OCI-LY1 (cell line): ENCODE data around the gene LPAR4.
"Not testable (repeated sequence)": the region's sequence is repeated elsewhere in the genome, so short reads cannot be mapped to it uniquely, and the experiment has no call there.

Source experiments
- H2AFZ ChIP-seq: fragments of 200-600 bp; sonication (generic), shearing (Covaris generic); 2 replicates; pipeline ENCODE4 v1.6.0; 2014; ENCODE audit warnings: antibody characterized with exemption, mild to moderate bottlenecking, low read length
- H3F3A ChIP-seq: fragments of 200-600 bp; sonication (generic), shearing (Covaris generic); 2 replicates; pipeline ENCODE4 v1.6.0; 2014; ENCODE audit warnings: mild to moderate bottlenecking, antibody characterized with exemption, low read length, moderate library complexity; ENCODE audit not compliant: insufficient read depth
- H3K27ac ChIP-seq: fragments of 200-600 bp; sonication (generic); 2 replicates; pipeline ENCODE4 v1.5.1; 2014; ENCODE audit warnings: low read length, mixed run types, mild to moderate bottlenecking, low read depth; ENCODE audit not compliant: poor library complexity, severe bottlenecking
- H3K27me3 ChIP-seq: fragments of 200-600 bp; sonication (generic); 2 replicates; pipeline ENCODE4 v1.6.0; 2014; ENCODE audit warnings: antibody characterized with exemption, mild to moderate bottlenecking, low read length, moderate library complexity; ENCODE audit not compliant: insufficient read depth
- H3K36me3 ChIP-seq: fragments of 200-600 bp; sonication (generic); 2 replicates; pipeline ENCODE4 v1.6.1; 2014; ENCODE audit warnings: mild to moderate bottlenecking, antibody characterized with exemption, low read length, moderate library complexity, mixed read lengths; ENCODE audit not compliant: insufficient read depth
- H3K4me1 ChIP-seq: fragments of 200-600 bp; sonication (generic); 2 replicates; pipeline ENCODE4 v1.5.1; 2014; ENCODE audit warnings: mild to moderate bottlenecking, low read length, moderate library complexity; ENCODE audit not compliant: insufficient read depth, severe bottlenecking
- H3K4me2 ChIP-seq: fragments of 200-600 bp; sonication (generic), shearing (Covaris generic); 2 replicates; pipeline ENCODE4 v1.6.1; 2014; ENCODE audit warnings: low read length
- H3K4me3 ChIP-seq: fragments of 200-600 bp; sonication (generic); 2 replicates; pipeline ENCODE4 v1.5.1; 2014; ENCODE audit warnings: low read length, low read depth, mild to moderate bottlenecking, mixed read lengths; ENCODE audit not compliant: poor library complexity, severe bottlenecking
- H3K79me2 ChIP-seq: fragments of 200-600 bp; shearing (Covaris generic); 2 replicates; pipeline ENCODE4 v1.6.1; 2016; ENCODE audit warnings: mixed run types, low read length, mixed read lengths; ENCODE audit not compliant: insufficient read depth
- H3K9ac ChIP-seq: fragments of 200-600 bp; sonication (generic), shearing (Covaris generic); 2 replicates; pipeline ENCODE4 v1.6.1; 2014; ENCODE audit warnings: mild to moderate bottlenecking, low read length, mixed read lengths
- H3K9me2 ChIP-seq: fragments of 200-600 bp; sonication (generic), shearing (Covaris generic); 2 replicates; pipeline ENCODE4 v1.6.1; 2014; ENCODE audit warnings: low read depth, mild to moderate bottlenecking, low read length, mixed read lengths
- H3K9me3 ChIP-seq: fragments of 200-600 bp; shearing (Covaris generic); 2 replicates; pipeline ENCODE4 v1.6.1; 2014; ENCODE audit warnings: low read length, mixed read lengths
- H4K20me1 ChIP-seq: fragments of 200-600 bp; sonication (generic), shearing (Covaris generic); 2 replicates; pipeline ENCODE4 v1.6.0; 2016; ENCODE audit warnings: mild to moderate bottlenecking, low read length; ENCODE audit not compliant: insufficient read depth
- CTCF ChIP-seq: fragments of 200-600 bp; sonication (generic), shearing (Covaris generic); IDR thresholded peaks from 2 replicates; pipeline ENCODE4 v1.5.1; 2017; ENCODE audit warnings: mild to moderate bottlenecking, antibody characterized with exemption, low read length, moderate library complexity, mixed read lengths
- EZH2 ChIP-seq: fragments of 200-600 bp; sonication (generic), shearing (Covaris generic); IDR thresholded peaks from 2 replicates; pipeline ENCODE4 v1.8.0; 2017; ENCODE audit warnings: borderline replicate concordance, mixed run types, mild to moderate bottlenecking, antibody characterized with exemption, low read length, moderate library complexity, mixed read lengths

The LPAR4 gene

GRCh38 chrX:78800114-78800513 is 52.6 kb downstream of the LPAR4 start:
- TF ChIP-seq EZH2 = no peak
- no peak for TF ChIP-seq CTCF
- no peak overlapping the region for H3K27ac ChIP-seq
- no peak overlapping the region for H3K4me2 ChIP-seq
- no peaks in the 10 kb centered on the region for H3K27me3 ChIP-seq
- H3K9me3 ChIP-seq = no peaks in the 10 kb centered on the region
- H4K20me1 ChIP-seq = no peaks in the 10 kb centered on the region
- no peaks in the 10 kb centered on the region for H3K79me2 ChIP-seq
- H3K4me3 ChIP-seq = no peak overlapping the region
- no peak overlapping the region for H2AFZ ChIP-seq
- no peak overlapping the region for H3K9ac ChIP-seq
- no peaks in the 10 kb centered on the region for H3K9me2 ChIP-seq
- H3F3A ChIP-seq = no peaks in the 10 kb centered on the region
- H3K36me3 ChIP-seq = no peaks in the 10 kb centered on the region
- no peaks in the 10 kb centered on the region for H3K4me1 ChIP-seq

- Histone ChIP-seq H3K9me2 (no peaks in the 10 kb centered on the region), H3K9ac (no peak overlapping the region), H4K20me1 (no peaks in the 10 kb centered on the region), H3K79me2 (no peaks in the 10 kb centered on the region), H3K4me1 (no peaks in the 10 kb centered on the region), H3K27ac (no peak overlapping the region), H3K36me3 (no peaks in the 10 kb centered on the region), H3F3A (no peaks in the 10 kb centered on the region), H3K4me3 (no peak overlapping the region), H3K27me3 (no peaks in the 10 kb centered on the region), H3K9me3 (no peaks in the 10 kb centered on the region), H2AFZ (no peak overlapping the region), H3K4me2 (no peak overlapping the region)
- TF ChIP-seq CTCF (no peak), EZH2 (no peak)
These were observed 53.2 kb downstream of the LPAR4 start for GRCh38 chrX:78800694-78801093.

- H3K36me3 ChIP-seq = no peaks in the 10 kb centered on the region
- H3K27ac ChIP-seq = no peak overlapping the region
- TF ChIP-seq EZH2 (no peak), CTCF (no peak)
- H3F3A ChIP-seq = no peaks in the 10 kb centered on the region
- H2AFZ ChIP-seq = no peak overlapping the region
- H3K4me3 ChIP-seq = no peak overlapping the region
- H3K9ac ChIP-seq = no peak overlapping the region
- H3K27me3 ChIP-seq = no peaks in the 10 kb centered on the region
- no peaks in the 10 kb centered on the region for H3K9me2 ChIP-seq
- H3K4me2 ChIP-seq = no peak overlapping the region
- H3K79me2 ChIP-seq = no peaks in the 10 kb centered on the region
- H3K9me3 ChIP-seq = no peaks in the 10 kb centered on the region
- no peaks in the 10 kb centered on the region for H4K20me1 ChIP-seq
- no peaks in the 10 kb centered on the region for H3K4me1 ChIP-seq
These were observed 54.0 kb downstream of the LPAR4 start for GRCh38 chrX:78801522-78801921.

GRCh38 chrX:78802526-78802925 is 55.0 kb downstream of the LPAR4 start:
- H3K79me2 ChIP-seq, H3K4me2 ChIP-seq, H3K9me3 ChIP-seq, H3K36me3 ChIP-seq, H3K4me1 ChIP-seq, H3F3A ChIP-seq, H3K27ac ChIP-seq, H3K9ac ChIP-seq, H3K27me3 ChIP-seq, H4K20me1 ChIP-seq, H3K9me2 ChIP-seq, H3K4me3 ChIP-seq, H2AFZ ChIP-seq: not testable (repeated sequence)
